ENCODE results near the gene TTYH1. TPM values are rescaled to one million over a fixed set of nuclear protein-coding genes. Genes with fewer than 3 reads are reported as not detected.

The TTYH1 gene
- total RNA-seq, 3 donors from 2014 or later = 0.48 to 4.6 (median 4.0) TPM

GRCh38 chr19:54426291-54426931 lies 11.1 kb downstream of the TTYH1 start:
- Histone ChIP-seq H3K4me1 (peaks cover 0 to 7% of the 10 kb centered on the region in 2 donors), H3K27me3 (peaks cover 0 to 12% of the 10 kb centered on the region in 2 donors), H3K36me3 (no peaks in the 10 kb centered on the region), H3K4me3 (no peak overlapping the region), H3K27ac (no peak overlapping the region), H3K9me3 (no peaks in the 10 kb centered on the region)
- TF ChIP-seq, protein P1, sequence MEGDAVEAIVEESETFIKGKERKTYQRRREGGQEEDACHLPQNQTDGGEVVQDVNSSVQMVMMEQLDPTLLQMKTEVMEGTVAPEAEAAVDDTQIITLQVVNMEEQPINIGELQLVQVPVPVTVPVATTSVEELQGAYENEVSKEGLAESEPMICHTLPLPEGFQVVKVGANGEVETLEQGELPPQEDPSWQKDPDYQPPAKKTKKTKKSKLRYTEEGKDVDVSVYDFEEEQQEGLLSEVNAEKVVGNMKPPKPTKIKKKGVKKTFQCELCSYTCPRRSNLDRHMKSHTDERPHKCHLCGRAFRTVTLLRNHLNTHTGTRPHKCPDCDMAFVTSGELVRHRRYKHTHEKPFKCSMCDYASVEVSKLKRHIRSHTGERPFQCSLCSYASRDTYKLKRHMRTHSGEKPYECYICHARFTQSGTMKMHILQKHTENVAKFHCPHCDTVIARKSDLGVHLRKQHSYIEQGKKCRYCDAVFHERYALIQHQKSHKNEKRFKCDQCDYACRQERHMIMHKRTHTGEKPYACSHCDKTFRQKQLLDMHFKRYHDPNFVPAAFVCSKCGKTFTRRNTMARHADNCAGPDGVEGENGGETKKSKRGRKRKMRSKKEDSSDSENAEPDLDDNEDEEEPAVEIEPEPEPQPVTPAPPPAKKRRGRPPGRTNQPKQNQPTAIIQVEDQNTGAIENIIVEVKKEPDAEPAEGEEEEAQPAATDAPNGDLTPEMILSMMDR (IDR thresholded peaks at IDR 0.05) = no peak
- TF ChIP-seq POLR2AphosphoS5 (IDR thresholded peaks at IDR 0.05) (no peak), POLR2A (IDR thresholded peaks at IDR 0.05) (no peak)
- DNase-seq (ENCODE audit: low spot score in 2 of 2) = no peak
- intact Hi-C loops (cut with DNase I; ENCODE audit: low total_unique reads) = no loop called here

GRCh38 chr19:54427586-54427985 lies 12.3 kb downstream of the TTYH1 start:
- no peak for DNase-seq (ENCODE audit: low spot score in 2 of 2)
- intact Hi-C loops (cut with DNase I; ENCODE audit: low total_unique reads) = no loop called here
- no peaks in the 10 kb centered on the region for H3K36me3 ChIP-seq
- H3K27ac ChIP-seq = no peak overlapping the region
- H3K27me3 ChIP-seq = peaks cover 0 to 12% of the 10 kb centered on the region in 2 donors
- peaks cover 0 to 7% of the 10 kb centered on the region in 2 donors for H3K4me1 ChIP-seq
- no peak overlapping the region for H3K4me3 ChIP-seq
- H3K9me3 ChIP-seq = no peaks in the 10 kb centered on the region
- TF ChIP-seq POLR2AphosphoS5 (IDR thresholded peaks at IDR 0.05) (no peak), POLR2A (IDR thresholded peaks at IDR 0.05) (no peak)
- TF ChIP-seq, protein P1 (IDR thresholded peaks at IDR 0.05) = no peak

DNA sequence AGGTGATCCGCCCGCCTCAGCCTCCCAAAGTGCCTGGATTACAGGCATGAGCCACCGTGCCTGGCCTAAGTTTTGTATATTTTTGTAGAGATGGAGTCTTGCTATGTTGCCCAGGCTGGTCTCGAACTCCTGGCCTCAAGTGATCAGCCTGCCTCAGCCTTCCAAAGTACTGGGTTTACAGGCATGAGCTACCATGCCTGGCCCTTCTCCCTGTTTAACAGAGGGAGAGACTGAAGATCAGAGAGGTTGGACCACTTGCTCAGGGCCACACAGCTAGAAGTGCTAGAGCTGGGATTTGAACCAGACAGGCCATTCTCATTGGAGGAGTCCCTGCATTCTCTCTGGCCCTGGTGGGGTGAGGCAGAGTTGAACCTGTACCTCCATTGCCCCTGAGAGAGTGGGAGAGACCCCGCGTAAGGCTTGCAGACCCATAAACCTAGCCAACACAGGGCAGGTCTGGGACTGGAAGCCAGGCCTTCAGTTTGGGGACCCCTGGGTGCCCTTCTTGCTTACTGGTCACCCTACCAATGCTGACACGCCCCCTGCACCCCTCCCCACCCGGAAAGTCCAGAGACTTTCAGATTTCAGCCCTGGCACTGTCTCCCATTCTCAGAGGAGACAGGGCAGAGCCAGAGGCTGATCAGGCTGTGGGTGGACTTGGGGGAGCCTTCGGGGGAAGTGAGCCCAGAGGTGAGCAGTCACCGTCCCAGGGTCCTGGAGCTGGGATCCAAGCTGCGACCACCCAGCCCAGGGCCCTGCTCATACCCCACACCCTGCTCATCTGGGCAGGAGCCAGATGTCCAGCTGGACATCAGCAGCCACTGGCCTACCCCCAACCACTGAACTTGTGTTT lies 13.3 kb downstream of the TTYH1 start:
- intact Hi-C loops (cut with DNase I; ENCODE audit: low total_unique reads) = no loop called here
- H3K27ac ChIP-seq = no peak overlapping the region
- no peak overlapping the region for H3K4me3 ChIP-seq
- H3K27me3 ChIP-seq = peaks cover 0 to 12% of the 10 kb centered on the region in 2 donors
- no peak for DNase-seq (ENCODE audit: low spot score in 2 of 2)
- no peaks in the 10 kb centered on the region for H3K36me3 ChIP-seq
- H3K9me3 ChIP-seq = no peaks in the 10 kb centered on the region
- TF ChIP-seq, protein P1 (IDR thresholded peaks at IDR 0.05) = no peak
- TF ChIP-seq POLR2AphosphoS5 (IDR thresholded peaks at IDR 0.05) (no peak), POLR2A (IDR thresholded peaks at IDR 0.05) (no peak)
- H3K4me1 ChIP-seq = peaks cover 0 to 7% of the 10 kb centered on the region in 2 donors

DNA sequence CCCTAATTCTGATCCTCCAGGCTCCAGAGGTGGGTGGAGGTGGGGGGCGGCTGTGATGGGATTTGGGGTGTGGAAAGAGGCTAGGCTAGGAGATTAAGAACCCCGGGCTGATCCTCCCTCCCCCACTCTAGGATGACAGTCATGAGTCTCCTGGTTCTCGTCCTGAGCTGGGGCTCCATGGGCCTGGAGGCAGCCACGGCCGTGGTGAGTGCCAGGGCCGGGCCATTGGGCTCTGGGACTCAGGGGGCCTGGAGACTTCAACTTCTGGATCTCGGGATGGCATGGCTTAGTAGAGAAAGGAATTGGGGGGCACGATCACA lies 13.9 kb downstream of the TTYH1 start:
- H3K27me3 ChIP-seq = peaks cover 0 to 12% of the 10 kb centered on the region in 2 donors
- no peaks in the 10 kb centered on the region for H3K9me3 ChIP-seq
- H3K36me3 ChIP-seq = no peaks in the 10 kb centered on the region
- intact Hi-C loops (cut with DNase I; ENCODE audit: low total_unique reads) = no loop called here
- TF ChIP-seq POLR2A (IDR thresholded peaks at IDR 0.05) = no peak
- TF ChIP-seq, protein P1 (IDR thresholded peaks at IDR 0.05) = no peak
- no peak for TF ChIP-seq POLR2AphosphoS5 (IDR thresholded peaks at IDR 0.05)
- H3K4me1 ChIP-seq = peaks cover 0 to 7% of the 10 kb centered on the region in 2 donors
- H3K27ac ChIP-seq = no peak overlapping the region
- no peak overlapping the region for H3K4me3 ChIP-seq
- no peak for DNase-seq (ENCODE audit: low spot score in 2 of 2)

Measured in breast epithelium (tissue), 4 donors.